GM18526 (cell line): Measurements from ENCODE around the gene PNKP.

Experiments
- POLR2A ChIP-seq: IDR thresholded peaks from 3 replicates; pipeline ENCODE4 v1.6.1; 2011; ENCODE audit not compliant: insufficient read length; ENCODE audit errors: extremely low read depth

PNKP gene

DNA sequence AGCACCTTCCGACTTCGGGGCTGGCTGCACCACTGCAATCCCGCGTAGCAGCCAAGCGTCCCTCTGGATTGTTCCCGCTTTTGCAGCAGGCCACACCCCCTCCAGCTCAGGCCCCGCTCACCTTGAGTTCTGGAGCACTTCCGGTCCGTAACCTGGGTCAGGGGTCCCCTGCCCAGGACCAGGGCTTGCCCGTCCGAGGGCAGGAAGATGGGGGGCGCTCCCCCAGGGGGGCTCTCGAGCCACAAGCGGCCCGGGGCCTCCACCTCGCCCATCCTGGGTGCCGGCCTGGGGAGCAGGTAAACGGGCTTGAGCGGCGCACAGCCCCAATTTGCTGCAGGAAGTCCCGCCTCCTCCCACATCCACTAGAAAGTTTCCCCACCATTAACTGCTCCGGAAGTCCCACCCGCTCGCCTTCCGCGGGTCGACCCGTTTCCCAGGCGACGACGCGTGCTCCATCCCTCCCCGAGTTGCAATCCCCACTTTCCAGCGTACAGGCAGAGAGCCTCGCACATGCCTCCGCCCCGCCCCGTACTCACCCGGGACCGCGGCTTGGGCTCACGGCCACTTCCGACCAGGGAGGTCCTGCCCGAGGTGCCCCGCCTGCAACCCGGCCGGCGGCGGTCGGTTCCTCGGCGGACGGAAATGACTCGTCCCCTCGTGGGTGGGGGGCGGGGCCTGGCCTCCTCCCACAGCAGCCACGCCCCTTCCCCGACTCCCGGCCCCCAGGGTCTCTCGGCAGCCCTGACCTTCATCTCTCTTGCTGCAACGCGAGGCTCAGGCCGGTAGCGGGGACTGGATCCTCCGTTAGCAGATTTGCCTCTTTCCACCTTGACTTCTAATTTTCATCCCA lies at the start of gene PNKP:
PNKP (minus strand) TSS at position 644 of the 850 bp plus-strand sequence; CDS start at position 272, 372 bp downstream.
- TF ChIP-seq POLR2A: peak; percentile 81

DNA sequence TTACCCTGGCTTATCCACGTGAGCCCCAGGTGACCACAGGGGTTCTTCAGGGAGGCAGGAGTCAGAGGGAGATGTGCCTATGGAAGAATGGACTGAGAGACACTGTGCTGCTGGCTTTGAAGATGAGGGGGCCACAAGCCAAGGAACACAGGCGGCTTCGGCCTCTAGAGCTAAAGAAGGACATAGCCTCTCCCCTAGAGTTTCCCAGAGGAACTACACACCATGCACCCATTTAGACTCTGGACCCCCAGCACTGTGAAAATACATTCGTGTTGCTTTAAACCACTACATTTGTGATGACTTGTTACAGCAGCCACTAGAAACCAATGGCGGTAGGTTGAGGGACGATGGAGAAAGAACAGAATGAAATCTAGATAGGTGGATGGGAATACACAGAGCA lies 47.9 kb upstream of the PNKP start:
- no peak for TF ChIP-seq POLR2A

DNA sequence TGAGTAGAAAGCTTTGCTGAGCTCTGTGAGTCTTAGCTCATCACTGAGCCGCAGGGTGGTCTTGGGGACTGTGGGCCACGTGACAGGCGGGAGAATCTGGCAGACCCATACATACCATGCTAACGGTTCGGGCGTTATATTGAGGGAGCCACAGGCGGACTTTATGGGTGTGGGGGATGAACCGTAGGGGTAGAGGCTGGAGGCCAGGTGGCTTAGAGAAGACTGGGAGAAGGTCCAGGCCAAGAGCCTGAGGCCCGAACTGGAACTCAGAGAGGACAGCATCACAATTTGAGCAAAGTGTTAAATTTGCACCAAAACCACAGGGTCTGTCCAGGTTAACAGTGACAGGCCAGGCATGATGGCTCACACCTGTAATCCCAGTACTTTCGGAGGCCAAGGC lies 46.3 kb upstream of the PNKP start:
- TF ChIP-seq POLR2A: no peak

- TF ChIP-seq POLR2A: no peak
These were observed 45.7 kb upstream of the PNKP start for GRCh38 chr19:49912965-49913685.

GRCh38 chr19:49911381-49912145 lies 44.2 kb upstream of the PNKP start:
- TF ChIP-seq POLR2A: peak; percentile 21

- TF ChIP-seq POLR2A: no peak
These were observed 42.8 kb upstream of the PNKP start for GRCh38 chr19:49910179-49910578.

DNA sequence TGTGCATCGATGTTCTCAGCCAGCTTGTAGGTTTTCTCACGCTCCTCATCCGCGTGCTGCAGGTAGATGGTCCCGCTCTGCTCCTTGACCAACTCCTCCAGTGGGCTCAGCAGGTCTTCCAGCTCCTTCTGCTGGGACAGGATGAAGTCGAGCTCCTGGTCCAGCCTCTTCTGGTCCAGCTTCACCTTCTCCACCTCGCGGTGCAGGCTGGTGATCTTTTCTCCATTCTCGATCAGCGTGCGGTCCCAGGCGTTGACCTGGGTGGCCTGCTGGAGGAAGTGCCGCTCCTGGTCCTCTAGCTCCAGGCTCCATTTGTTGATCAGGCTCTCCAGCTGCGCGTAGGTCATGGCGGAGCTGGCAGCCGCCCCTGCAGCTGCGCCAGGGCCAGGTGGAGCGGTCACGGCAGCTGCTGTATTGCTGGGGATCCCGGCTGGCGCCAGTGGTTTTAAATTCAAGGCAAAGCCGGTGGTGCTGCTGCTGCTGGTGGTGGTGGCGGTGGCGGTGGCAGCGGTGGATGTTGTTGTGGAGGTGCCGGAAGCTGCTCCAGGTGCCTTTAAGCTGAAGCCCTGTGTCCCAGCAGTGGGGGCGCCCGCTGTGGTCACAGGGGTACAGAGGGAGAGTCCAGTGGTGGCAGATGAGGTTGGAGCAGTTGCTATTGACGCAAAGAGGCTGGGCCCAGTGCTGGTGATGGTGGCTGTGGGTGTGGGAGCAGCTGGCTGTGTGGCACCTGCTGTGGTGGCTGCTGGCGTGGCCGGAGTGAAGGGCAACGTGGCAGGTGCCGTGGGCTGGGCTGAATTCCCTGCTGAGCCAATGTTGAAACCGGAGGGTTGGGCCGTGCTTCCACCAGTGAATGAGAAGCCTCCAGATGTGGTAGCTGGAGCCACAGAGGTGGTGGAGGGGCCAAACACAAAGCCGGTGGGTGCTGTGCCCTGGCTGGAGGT lies 41.4 kb upstream of the PNKP start:
- TF ChIP-seq POLR2A: no peak

DNA sequence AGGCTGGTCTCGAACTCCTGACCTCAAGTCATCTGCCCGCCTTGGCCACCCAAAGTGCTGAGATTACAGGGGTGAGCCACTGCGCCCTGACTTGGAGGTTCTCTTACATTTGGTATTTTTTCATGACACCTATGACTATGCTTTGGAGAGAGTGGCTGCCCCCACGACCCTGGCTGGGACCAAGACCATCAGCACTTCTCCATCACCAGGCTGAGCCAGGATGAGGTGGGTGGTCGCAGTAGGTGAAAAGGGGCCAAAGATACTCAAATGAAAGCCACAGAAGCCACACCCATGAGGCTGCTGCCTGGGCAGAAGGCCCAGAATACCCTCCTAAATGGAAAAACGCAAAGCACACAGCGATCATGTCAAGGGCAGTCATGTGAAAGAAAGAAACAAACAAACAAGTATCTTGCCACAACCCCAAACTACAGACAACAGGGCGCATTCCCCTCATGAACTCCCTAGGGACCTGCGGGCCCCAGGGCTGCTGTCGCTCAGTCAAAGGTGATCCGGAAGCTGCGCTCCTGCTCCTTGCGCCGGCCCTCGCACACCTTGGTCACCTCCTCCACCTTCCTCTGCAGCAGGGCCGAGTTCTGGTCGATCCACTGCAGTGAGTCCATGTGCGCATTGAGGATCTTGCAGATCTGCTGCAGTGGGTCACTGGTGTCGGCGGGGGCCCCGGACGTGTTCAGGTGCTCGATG lies 40.5 kb upstream of the PNKP start:
- TF ChIP-seq POLR2A: no peak

- no peak for TF ChIP-seq POLR2A
These were observed 39.6 kb upstream of the PNKP start for GRCh38 chr19:49906879-49907564.

DNA sequence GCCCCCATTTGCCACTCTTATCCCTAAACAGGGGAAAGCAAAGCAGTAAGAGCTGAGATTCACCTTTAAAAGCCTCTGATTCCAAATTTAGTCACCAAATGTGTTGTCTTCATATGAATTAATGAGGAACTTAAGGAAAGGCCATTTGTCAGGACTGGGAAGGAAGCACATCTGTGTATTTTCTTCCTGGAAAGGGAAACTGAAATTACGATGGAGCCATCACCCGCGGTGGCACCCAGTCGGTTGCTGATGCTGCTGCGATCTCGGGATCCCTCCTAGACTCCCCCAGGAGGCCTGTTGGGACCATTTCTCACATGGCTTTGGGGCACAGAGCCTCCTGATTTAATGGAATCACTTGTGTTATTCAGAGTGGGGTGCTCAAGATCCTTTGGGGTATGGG lies 36.8 kb upstream of the PNKP start:
- TF ChIP-seq POLR2A: no peak

GRCh38 chr19:49896863-49897621 lies 29.7 kb upstream of the PNKP start, which contains the start of gene IL4I1:
Gene IL4I1 (minus strand): TSS chr19:49896887. CDS start chr19:49896160, 727 bp downstream.
- TF ChIP-seq POLR2A: no peak

- peak; percentile 36 for TF ChIP-seq POLR2A
These were observed 28.4 kb upstream of the PNKP start for GRCh38 chr19:49895566-49896297.
